OCI-LY3 (cell line): Measurements from ENCODE around the gene NEB.

Source experiments
- H2AFZ ChIP-seq: fragments of 200-600, 300-600 bp; shearing (Covaris generic); 2 replicates; pipeline ENCODE4 v1.6.0; 2014; ENCODE audit warnings: antibody characterized with exemption, low read depth, low read length
- H3K27ac ChIP-seq: fragments of 200-600, 300-600 bp; sonication (generic); 2 replicates; pipeline ENCODE4 v1.5.1; 2014; ENCODE audit warnings: mild to moderate bottlenecking, low read length, moderate library complexity, mixed read lengths
- H3K27me3 ChIP-seq: fragments of 200-600, 300-600 bp; sonication (generic); 2 replicates; pipeline ENCODE4 v1.6.1; 2014; ENCODE audit warnings: low read depth, low read length, mixed read lengths
- H3K36me3 ChIP-seq: fragments of 200-600, 300-600 bp; sonication (generic); replicated peaks from 2 replicates; pipeline ENCODE3; 2014; ENCODE audit warnings: low read depth, low read length, mixed read lengths
- H3K4me1 ChIP-seq: fragments of 300-600, 200-600 bp; sonication (generic); 2 replicates; pipeline ENCODE4 v1.6.1; 2014; ENCODE audit warnings: low read length, mixed read lengths
- H3K4me2 ChIP-seq: fragments of 200-600, 300-600 bp; sonication (generic); 2 replicates; pipeline ENCODE4 v1.6.1; 2014; ENCODE audit warnings: low read length, mixed read lengths
- H3K4me3 ChIP-seq: fragments of 300-600, 200-600 bp; sonication (generic); 2 replicates; pipeline ENCODE4 v1.5.1; 2014; ENCODE audit warnings: antibody characterized with exemption, mild to moderate bottlenecking, low read length, moderate library complexity
- H3K79me2 ChIP-seq: fragments of 300-600, 200-600 bp; shearing (Covaris generic); 2 replicates; pipeline ENCODE4 v1.6.1; 2014; ENCODE audit warnings: mild to moderate bottlenecking, low read length, mixed read lengths
- H3K9ac ChIP-seq: fragments of 300-600, 200-600 bp; shearing (Covaris generic); 2 replicates; pipeline ENCODE4 v1.6.0; 2014; ENCODE audit warnings: mild to moderate bottlenecking, low read length, moderate library complexity
- H3K9me3 ChIP-seq: fragments of 200-600, 300-600 bp; shearing (Covaris generic); 2 replicates; pipeline ENCODE4 v1.6.1; 2014; ENCODE audit warnings: low read length, mixed read lengths; ENCODE audit not compliant: insufficient read depth
- H4K20me1 ChIP-seq: fragments of 200-600, 300-600 bp; sonication (generic); 2 replicates; pipeline ENCODE4 v1.6.1; 2016; ENCODE audit warnings: low read length, mixed read lengths; ENCODE audit not compliant: insufficient read depth
- EZH2phosphoT487 ChIP-seq: fragments of 200-600 bp; shearing (Covaris generic); IDR thresholded peaks from 2 replicates; pipeline ENCODE4 v1.6.1; 2018; ENCODE audit warnings: antibody characterized with exemption, mixed run types, low read depth
- TF ChIP-seq, protein P1 (sequence below): fragments of 200-600, 300-600 bp; sonication (generic); IDR thresholded peaks from 2 replicates; pipeline ENCODE4 v1.5.1; 2014; ENCODE audit warnings: antibody characterized with exemption, low read length, low read depth

NEB gene

GRCh38 chr2:151478011-151478410, 256.3 kb downstream of the NEB start:
- no peaks in the 10 kb centered on the region for H3K9me3 ChIP-seq
- H3K27me3 ChIP-seq, result no peaks in the 10 kb centered on the region
- H3K4me3 ChIP-seq, result no peak overlapping the region
- H3K27ac ChIP-seq, result no peak overlapping the region
- H3K79me2 ChIP-seq, result peaks cover 35% of the 10 kb centered on the region
- TF ChIP-seq, protein P1, sequence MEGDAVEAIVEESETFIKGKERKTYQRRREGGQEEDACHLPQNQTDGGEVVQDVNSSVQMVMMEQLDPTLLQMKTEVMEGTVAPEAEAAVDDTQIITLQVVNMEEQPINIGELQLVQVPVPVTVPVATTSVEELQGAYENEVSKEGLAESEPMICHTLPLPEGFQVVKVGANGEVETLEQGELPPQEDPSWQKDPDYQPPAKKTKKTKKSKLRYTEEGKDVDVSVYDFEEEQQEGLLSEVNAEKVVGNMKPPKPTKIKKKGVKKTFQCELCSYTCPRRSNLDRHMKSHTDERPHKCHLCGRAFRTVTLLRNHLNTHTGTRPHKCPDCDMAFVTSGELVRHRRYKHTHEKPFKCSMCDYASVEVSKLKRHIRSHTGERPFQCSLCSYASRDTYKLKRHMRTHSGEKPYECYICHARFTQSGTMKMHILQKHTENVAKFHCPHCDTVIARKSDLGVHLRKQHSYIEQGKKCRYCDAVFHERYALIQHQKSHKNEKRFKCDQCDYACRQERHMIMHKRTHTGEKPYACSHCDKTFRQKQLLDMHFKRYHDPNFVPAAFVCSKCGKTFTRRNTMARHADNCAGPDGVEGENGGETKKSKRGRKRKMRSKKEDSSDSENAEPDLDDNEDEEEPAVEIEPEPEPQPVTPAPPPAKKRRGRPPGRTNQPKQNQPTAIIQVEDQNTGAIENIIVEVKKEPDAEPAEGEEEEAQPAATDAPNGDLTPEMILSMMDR, result no peak
- no peak for TF ChIP-seq EZH2phosphoT487
- peaks cover 22% of the 10 kb centered on the region for H3K4me1 ChIP-seq
- H2AFZ ChIP-seq, result no peak overlapping the region
- peaks cover 11% of the 10 kb centered on the region for H4K20me1 ChIP-seq
- peaks cover 53% of the 10 kb centered on the region for H3K36me3 ChIP-seq
- H3K4me2 ChIP-seq, result no peak overlapping the region
- H3K9ac ChIP-seq, result no peak overlapping the region

GRCh38 chr2:151476287-151476686, 258.0 kb downstream of the NEB start:
- no peaks in the 10 kb centered on the region for H3K27me3 ChIP-seq
- H3K36me3 ChIP-seq, result peaks cover 39% of the 10 kb centered on the region
- H3K9me3 ChIP-seq, result no peaks in the 10 kb centered on the region
- H3K4me1 ChIP-seq, result peaks cover 22% of the 10 kb centered on the region
- H3K9ac ChIP-seq, result no peak overlapping the region
- peak overlapping the region; percentile 38 for H3K4me2 ChIP-seq
- H3K79me2 ChIP-seq, result peaks cover 35% of the 10 kb centered on the region
- H3K4me3 ChIP-seq, result no peak overlapping the region
- H3K27ac ChIP-seq, result peak overlapping the region; percentile 54
- H2AFZ ChIP-seq, result no peak overlapping the region
- TF ChIP-seq, protein P1, result no peak
- no peak for TF ChIP-seq EZH2phosphoT487
- H4K20me1 ChIP-seq, result peaks cover 11% of the 10 kb centered on the region

GRCh38 chr2:151475071-151475470, 259.2 kb downstream of the NEB start:
- Histone ChIP-seq H2AFZ (no peak overlapping the region), H3K27ac (peak overlapping the region; percentile 5; the same call in 1 of the 2 replicates), H3K79me2 (peaks cover 39% of the 10 kb centered on the region), H3K4me2 (peak overlapping the region; percentile 9; the same call in 1 of the 2 replicates), H3K9ac (no peak overlapping the region), H3K4me3 (no peak overlapping the region), H3K27me3 (no peaks in the 10 kb centered on the region), H3K36me3 (peaks cover 46% of the 10 kb centered on the region), H4K20me1 (peaks cover 11% of the 10 kb centered on the region), H3K4me1 (peaks cover 22% of the 10 kb centered on the region), H3K9me3 (no peaks in the 10 kb centered on the region)
- TF ChIP-seq, protein P1, result no peak
- TF ChIP-seq EZH2phosphoT487, result no peak

- Histone ChIP-seq H3K4me1 (peaks cover 22% of the 10 kb centered on the region), H3K4me3 (no peak overlapping the region), H3K27ac (no peak overlapping the region)
Observed at GRCh38 chr2:151472966-151473365, 261.3 kb downstream of the NEB start.

More at GRCh38 chr2:151472966-151473365, 261.3 kb downstream of the NEB start:
- H3K9me3 ChIP-seq, result no peaks in the 10 kb centered on the region
- no peaks in the 10 kb centered on the region for H3K27me3 ChIP-seq
- H3K79me2 ChIP-seq, result peaks cover 29% of the 10 kb centered on the region
- H2AFZ ChIP-seq, result no peak overlapping the region
- H3K4me2 ChIP-seq, result no peak overlapping the region
- H4K20me1 ChIP-seq, result peaks cover 11% of the 10 kb centered on the region
- no peak for TF ChIP-seq EZH2phosphoT487
- TF ChIP-seq, protein P1, result no peak
- peaks cover 54% of the 10 kb centered on the region for H3K36me3 ChIP-seq
- H3K9ac ChIP-seq, result no peak overlapping the region
